ENCODE data around the gene TSPOAP1.

- TF ChIP-seq CTCF (IDR thresholded peaks at IDR 0.05) (no peak), POLR2A (IDR thresholded peaks at IDR 0.05) (no peak)
Observed at GRCh38 chr17:58254803-58255202, 73.8 kb downstream of the TSPOAP1 start.

Data from uterus (tissue), 2 donors.